ENCODE data around the gene ZFPM1. TPM values are rescaled to one million over a fixed set of nuclear protein-coding genes. Genes with fewer than 3 reads are reported as not detected.
"Not testable (repeated sequence)": the region's sequence is repeated elsewhere in the genome, so short reads cannot be mapped to it uniquely, and the experiment has no call there.

The ZFPM1 gene
- total RNA-seq, 1 donor from 2014 or later, result 6.2 TPM

DNA sequence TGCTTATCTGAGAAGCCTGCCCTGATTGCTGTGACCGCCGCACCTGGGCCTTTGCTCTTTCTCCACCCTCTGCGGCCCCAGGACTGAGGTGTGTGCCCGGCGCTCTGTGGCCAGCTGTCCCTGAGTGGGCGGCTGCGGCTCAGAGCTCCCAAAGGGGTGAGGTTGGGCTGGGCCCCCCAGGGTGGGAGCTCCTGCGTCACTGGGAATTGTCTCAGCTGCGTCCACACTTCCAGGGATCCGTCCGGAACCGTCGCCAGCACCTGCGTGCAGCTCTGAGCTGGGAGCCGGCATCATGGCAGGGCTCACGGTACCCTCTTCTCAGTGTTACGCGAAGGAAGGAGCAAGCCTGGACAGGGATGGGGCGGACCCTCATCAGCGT is 46.0 kb upstream of the ZFPM1 start:
- no peak for DNase-seq (ENCODE audit: low read depth)
- Histone ChIP-seq H3K27me3 (ENCODE audit: control insufficient read depth, insufficient read depth, low read length) (no peaks in the 10 kb centered on the region), H3K4me3 (ENCODE audit: low read depth, low read length) (no peak overlapping the region), H3K36me3 (ENCODE audit: control insufficient read depth, insufficient read depth, low read length) (no peaks in the 10 kb centered on the region)
- TF ChIP-seq, protein P1, sequence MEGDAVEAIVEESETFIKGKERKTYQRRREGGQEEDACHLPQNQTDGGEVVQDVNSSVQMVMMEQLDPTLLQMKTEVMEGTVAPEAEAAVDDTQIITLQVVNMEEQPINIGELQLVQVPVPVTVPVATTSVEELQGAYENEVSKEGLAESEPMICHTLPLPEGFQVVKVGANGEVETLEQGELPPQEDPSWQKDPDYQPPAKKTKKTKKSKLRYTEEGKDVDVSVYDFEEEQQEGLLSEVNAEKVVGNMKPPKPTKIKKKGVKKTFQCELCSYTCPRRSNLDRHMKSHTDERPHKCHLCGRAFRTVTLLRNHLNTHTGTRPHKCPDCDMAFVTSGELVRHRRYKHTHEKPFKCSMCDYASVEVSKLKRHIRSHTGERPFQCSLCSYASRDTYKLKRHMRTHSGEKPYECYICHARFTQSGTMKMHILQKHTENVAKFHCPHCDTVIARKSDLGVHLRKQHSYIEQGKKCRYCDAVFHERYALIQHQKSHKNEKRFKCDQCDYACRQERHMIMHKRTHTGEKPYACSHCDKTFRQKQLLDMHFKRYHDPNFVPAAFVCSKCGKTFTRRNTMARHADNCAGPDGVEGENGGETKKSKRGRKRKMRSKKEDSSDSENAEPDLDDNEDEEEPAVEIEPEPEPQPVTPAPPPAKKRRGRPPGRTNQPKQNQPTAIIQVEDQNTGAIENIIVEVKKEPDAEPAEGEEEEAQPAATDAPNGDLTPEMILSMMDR (IDR thresholded peaks at IDR 0.05; ENCODE audit: insufficient read depth, low read length, poor library complexity, severe bottlenecking), result no peak

GRCh38 chr16:88407807-88408206 is 45.3 kb upstream of the ZFPM1 start:
- H3K27me3 ChIP-seq (ENCODE audit: control insufficient read depth, insufficient read depth, low read length), result no peaks in the 10 kb centered on the region
- no peak overlapping the region for H3K4me3 ChIP-seq (ENCODE audit: low read depth, low read length)
- TF ChIP-seq, protein P1 (IDR thresholded peaks at IDR 0.05; ENCODE audit: insufficient read depth, low read length, poor library complexity, severe bottlenecking), result no peak
- no peaks in the 10 kb centered on the region for H3K36me3 ChIP-seq (ENCODE audit: control insufficient read depth, insufficient read depth, low read length)
- DNase-seq (ENCODE audit: low read depth), result no peak

DNA sequence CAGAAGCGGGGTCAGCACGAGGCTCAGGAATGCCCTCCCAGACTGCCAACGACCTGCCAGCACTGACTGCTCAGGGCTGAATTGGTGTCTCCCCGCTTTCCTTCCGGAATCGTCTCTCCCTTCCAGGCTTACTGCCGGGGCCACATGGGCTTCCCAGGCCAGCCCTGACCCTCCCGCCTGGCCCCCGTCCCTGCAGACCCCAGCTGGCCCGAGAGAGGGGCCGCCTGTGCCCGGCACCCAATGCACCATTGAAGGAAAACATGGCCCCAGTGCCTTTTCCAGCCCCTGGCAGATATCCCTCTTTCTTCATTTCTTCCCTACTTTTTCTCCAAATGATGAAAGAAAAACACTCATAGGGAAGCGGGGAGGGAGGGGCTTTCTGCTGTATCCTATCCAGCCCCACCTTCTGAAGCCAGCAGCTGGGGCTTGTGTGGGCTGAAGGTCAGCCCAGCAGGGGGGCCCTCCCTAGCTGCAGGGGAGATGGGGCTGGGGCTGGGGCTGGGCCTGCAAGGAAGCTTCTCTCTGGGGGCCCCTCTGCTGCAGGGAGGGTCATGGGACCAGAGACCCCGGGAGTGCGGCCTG is 44.4 kb upstream of the ZFPM1 start:
- H3K36me3 ChIP-seq (ENCODE audit: control insufficient read depth, insufficient read depth, low read length), result no peaks in the 10 kb centered on the region
- no peak for DNase-seq (ENCODE audit: low read depth)
- no peak overlapping the region for H3K4me3 ChIP-seq (ENCODE audit: low read depth, low read length)
- TF ChIP-seq, protein P1 (IDR thresholded peaks at IDR 0.05; ENCODE audit: insufficient read depth, low read length, poor library complexity, severe bottlenecking), result no peak
- no peaks in the 10 kb centered on the region for H3K27me3 ChIP-seq (ENCODE audit: control insufficient read depth, insufficient read depth, low read length)

DNA sequence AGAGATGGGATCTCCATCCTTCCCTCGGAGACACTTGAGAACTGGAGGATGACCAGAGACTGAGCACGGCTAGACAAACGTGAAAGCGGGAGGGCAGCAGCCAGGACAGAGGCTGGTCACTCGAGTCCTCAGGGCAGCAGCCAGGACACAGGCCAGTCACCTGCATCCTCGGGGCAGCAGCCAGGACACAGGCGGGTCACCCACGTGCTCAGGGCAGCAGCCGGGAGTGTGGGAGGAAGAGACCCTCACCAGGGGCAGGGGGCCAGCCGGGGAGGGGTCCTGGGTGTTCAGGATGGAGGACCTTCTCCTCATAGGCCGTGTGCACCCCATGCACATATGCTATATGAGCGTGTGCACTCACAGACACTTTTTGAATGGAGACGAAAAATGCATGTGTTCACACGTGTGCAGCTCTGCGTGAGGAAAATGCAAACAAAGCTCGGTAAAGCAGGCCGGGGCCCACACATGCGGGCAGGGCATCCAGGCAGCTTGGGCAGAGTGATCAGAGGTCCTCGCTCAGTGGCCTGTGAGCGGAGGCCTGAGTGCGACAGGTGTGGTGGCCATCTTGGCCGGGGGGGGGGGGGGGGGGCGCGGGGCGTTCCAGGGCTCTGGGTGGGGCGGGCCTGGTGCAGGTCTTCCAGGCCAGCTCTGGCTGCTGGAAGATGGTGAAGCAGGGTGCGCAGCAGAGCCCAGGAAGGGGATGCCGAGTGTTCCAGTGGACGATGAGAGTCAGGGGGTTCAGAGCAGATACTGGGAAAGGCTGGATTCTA is 43.6 kb upstream of the ZFPM1 start:
- DNase-seq (ENCODE audit: low read depth), result no peak
- Histone ChIP-seq H3K27me3 (ENCODE audit: control insufficient read depth, insufficient read depth, low read length) (no peaks in the 10 kb centered on the region), H3K4me3 (ENCODE audit: low read depth, low read length) (no peak overlapping the region), H3K36me3 (ENCODE audit: control insufficient read depth, insufficient read depth, low read length) (no peaks in the 10 kb centered on the region)
- TF ChIP-seq, protein P1 (IDR thresholded peaks at IDR 0.05; ENCODE audit: insufficient read depth, low read length, poor library complexity, severe bottlenecking), result no peak

GRCh38 chr16:88410297-88410968 is 42.6 kb upstream of the ZFPM1 start:
- not testable (repeated sequence) for H3K4me3 ChIP-seq (ENCODE audit: low read depth, low read length); H3K36me3 ChIP-seq (ENCODE audit: control insufficient read depth, insufficient read depth, low read length); DNase-seq (ENCODE audit: low read depth); H3K27me3 ChIP-seq (ENCODE audit: control insufficient read depth, insufficient read depth, low read length)

DNA sequence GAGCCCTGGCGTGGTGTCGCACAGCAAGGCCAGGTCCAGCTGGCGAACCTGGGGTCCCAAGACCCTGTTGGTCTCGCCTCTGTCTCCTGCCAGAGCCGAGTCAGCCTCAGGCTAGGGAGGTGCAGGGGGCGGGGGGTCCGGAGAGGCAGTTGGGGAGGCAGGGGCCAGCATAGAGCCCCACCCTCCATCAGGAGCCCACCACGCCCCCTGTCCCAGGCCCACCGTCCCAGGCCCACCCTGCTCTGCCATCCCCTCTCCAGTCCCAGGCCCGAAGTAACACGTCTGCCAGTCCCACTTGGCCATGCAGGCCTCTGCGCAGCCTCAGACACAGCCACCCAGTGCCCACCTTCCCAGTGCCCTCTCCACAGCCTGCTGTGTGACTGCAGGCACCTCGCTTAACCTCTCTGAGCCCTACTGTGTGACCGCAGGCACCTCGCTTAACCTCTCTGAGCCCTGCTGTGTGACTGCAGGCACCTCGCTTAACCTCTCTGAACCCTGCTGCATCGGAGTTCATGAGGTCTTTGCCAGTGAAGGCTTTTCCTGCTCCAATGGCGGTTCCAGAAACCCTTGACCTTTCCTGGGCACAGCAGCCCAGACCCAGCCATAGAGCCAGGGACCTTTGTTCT is 41.0 kb upstream of the ZFPM1 start:
- H3K27me3 ChIP-seq (ENCODE audit: control insufficient read depth, insufficient read depth, low read length), result no peaks in the 10 kb centered on the region
- TF ChIP-seq, protein P1 (IDR thresholded peaks at IDR 0.05; ENCODE audit: insufficient read depth, low read length, poor library complexity, severe bottlenecking), result no peak
- no peaks in the 10 kb centered on the region for H3K36me3 ChIP-seq (ENCODE audit: control insufficient read depth, insufficient read depth, low read length)
- no peak overlapping the region for H3K4me3 ChIP-seq (ENCODE audit: low read depth, low read length)
- DNase-seq (ENCODE audit: low read depth), result no peak

All from kidney epithelial cell (primary cell).